RCC 7860 (cell line): ENCODE measurements around the gene RER1.

Source experiments
- DNase-seq: peaks from one replicate; pipeline ENCODE4 v3.0.0-alpha.2; 2015; ENCODE audit warnings: low spot score
- FAIRE-seq: peaks from 2 replicates; lab custom pipeline; 2012; peaks lifted over from hg19 to GRCh38; lab: Jason Lieb, UNC

RER1 gene

GRCh38 chr1:2375246-2375922, 16.3 kb upstream of the RER1 start:
- no peak for FAIRE-seq

GRCh38 chr1:2375923-2376260, 15.7 kb upstream of the RER1 start:
- no peak for FAIRE-seq

More at GRCh38 chr1:2375246-2375922, 16.3 kb upstream of the RER1 start:
- DNase-seq: no peak

GRCh38 chr1:2376261-2376741, 15.3 kb upstream of the RER1 start:
- FAIRE-seq: no peak

More at GRCh38 chr1:2375923-2376260, 15.7 kb upstream of the RER1 start:
- no peak for DNase-seq

GRCh38 chr1:2376931-2377672, 14.5 kb upstream of the RER1 start:
- FAIRE-seq: no peak
- DNase-seq: no peak

More at GRCh38 chr1:2376261-2376741, 15.3 kb upstream of the RER1 start:
- DNase-seq: no peak

GRCh38 chr1:2377751-2378440, 13.7 kb upstream of the RER1 start:
- DNase-seq (no peak), FAIRE-seq (no peak)

GRCh38 chr1:2378441-2378851, 13.2 kb upstream of the RER1 start:
- FAIRE-seq: no peak
- no peak for DNase-seq

- DNase-seq (no peak), FAIRE-seq (no peak)
Measured at GRCh38 chr1:2378956-2379732, 12.5 kb upstream of the RER1 start.

- DNase-seq: no peak
- no peak for FAIRE-seq
Measured at GRCh38 chr1:2379733-2380404, 11.8 kb upstream of the RER1 start.

- no peak for FAIRE-seq
- DNase-seq: no peak
Measured at GRCh38 chr1:2380816-2381591, 10.6 kb upstream of the RER1 start.

GRCh38 chr1:2381741-2382620, 9.7 kb upstream of the RER1 start:
- DNase-seq: peak; percentile 37

GRCh38 chr1:2382621-2383361, 8.8 kb upstream of the RER1 start:
- FAIRE-seq (no peak), DNase-seq (no peak)

More at GRCh38 chr1:2381741-2382620, 9.7 kb upstream of the RER1 start:
- FAIRE-seq: no peak

- FAIRE-seq (no peak), DNase-seq (no peak)
Measured at GRCh38 chr1:2383576-2383975, 8.1 kb upstream of the RER1 start.

GRCh38 chr1:2384130-2384860, 7.3 kb upstream of the RER1 start:
- DNase-seq: no peak
- FAIRE-seq: no peak

GRCh38 chr1:2384941-2385481, 6.6 kb upstream of the RER1 start:
- FAIRE-seq: no peak
- DNase-seq: no peak

- DNase-seq (no peak), FAIRE-seq (no peak)
Measured at GRCh38 chr1:2385606-2386280, 5.9 kb upstream of the RER1 start.
